Mammary epithelial cell (primary cell): ENCODE measurements around the gene IKBKE.

Source experiments
- EZH2 ChIP-seq: IDR thresholded peaks from 2 replicates; pipeline ENCODE4 v1.6.1; 2012; ENCODE audit warnings: low read length, inconsistent platforms, borderline replicate concordance
- TF ChIP-seq, protein P1 (sequence below), 2 donors: IDR thresholded peaks in 1 of 2; conservative IDR thresholded peaks in 1 of 2; 2 replicates each; pipeline ENCODE4 v1.5.1; 2011 to 2012; ENCODE audit warnings: inconsistent platforms in 2 of 2, low read length in 2 of 2, mild to moderate bottlenecking in 2 of 2, control low read depth in 1 of 2, low read depth in 1 of 2; ENCODE audit not compliant: insufficient read depth in 1 of 2; ENCODE audit errors: extremely low read depth in 1 of 2

DNA sequence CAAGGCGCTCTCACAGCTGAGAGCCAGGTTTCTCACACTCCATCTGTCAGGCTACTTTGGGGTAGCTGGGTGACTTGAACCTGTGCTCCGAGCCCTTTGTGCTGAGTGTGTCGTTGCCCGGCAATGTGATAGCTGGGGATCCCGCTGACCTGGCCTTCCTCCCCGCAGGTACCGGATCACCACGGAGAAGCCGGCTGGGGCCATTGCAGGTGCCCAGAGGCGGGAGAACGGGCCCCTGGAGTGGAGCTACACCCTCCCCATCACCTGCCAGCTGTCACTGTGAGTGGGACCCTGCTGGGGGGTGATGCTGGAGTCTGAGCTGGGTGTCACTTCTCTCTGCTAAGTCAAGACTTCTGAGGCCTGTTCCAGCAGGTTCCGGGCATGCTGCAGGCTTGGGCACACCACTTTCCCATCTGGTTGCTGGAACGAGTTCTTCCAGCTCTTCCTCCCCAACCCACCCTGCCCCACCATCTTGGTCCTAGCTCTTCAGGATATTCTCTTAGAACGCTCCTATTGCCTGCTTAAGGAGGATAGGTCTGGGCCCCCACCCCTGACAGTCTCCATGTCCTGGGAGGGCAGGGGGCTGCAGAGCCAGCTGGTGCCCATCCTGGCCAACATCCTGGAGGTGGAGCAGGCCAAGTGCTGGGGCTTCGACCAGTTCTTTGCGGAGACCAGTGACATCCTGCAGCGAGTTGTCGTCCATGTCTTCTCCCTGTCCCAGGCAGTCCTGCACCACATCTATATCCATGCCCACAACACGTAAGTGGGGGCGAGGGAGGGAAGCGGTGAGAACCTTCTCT lies 7.5 kb downstream of the IKBKE start:
- no peak for TF ChIP-seq EZH2
- TF ChIP-seq, protein P1, sequence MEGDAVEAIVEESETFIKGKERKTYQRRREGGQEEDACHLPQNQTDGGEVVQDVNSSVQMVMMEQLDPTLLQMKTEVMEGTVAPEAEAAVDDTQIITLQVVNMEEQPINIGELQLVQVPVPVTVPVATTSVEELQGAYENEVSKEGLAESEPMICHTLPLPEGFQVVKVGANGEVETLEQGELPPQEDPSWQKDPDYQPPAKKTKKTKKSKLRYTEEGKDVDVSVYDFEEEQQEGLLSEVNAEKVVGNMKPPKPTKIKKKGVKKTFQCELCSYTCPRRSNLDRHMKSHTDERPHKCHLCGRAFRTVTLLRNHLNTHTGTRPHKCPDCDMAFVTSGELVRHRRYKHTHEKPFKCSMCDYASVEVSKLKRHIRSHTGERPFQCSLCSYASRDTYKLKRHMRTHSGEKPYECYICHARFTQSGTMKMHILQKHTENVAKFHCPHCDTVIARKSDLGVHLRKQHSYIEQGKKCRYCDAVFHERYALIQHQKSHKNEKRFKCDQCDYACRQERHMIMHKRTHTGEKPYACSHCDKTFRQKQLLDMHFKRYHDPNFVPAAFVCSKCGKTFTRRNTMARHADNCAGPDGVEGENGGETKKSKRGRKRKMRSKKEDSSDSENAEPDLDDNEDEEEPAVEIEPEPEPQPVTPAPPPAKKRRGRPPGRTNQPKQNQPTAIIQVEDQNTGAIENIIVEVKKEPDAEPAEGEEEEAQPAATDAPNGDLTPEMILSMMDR (conservative IDR thresholded peaks at IDR 0.05 in 1 of 2, IDR thresholded peaks at IDR 0.05 in 1 of 2; ENCODE audit: extremely low read depth in 1 of 2, insufficient read depth in 1 of 2, low read depth in 1 of 2, low read length in 2 of 2): no peak
